Subcutaneous abdominal adipose tissue (tissue), 5 donors: ENCODE data around the gene KRT36.

Experiments
- H3K27ac ChIP-seq: one replicate; pipeline ENCODE4 v1.7.0; 2013; ENCODE audit warnings: low read depth, mild to moderate bottlenecking, inconsistent platforms, low read length, moderate library complexity
- H3K27me3 ChIP-seq, 5 donors: one replicate each; pipeline ENCODE4 v1.7.0; 2013; ENCODE audit warnings: low read length in 5 of 5, inconsistent platforms in 1 of 5; ENCODE audit not compliant: control insufficient read depth in 5 of 5, insufficient read depth in 4 of 5
- H3K36me3 ChIP-seq, 5 donors: one replicate each; pipeline ENCODE4 v1.7.0; 2013; ENCODE audit warnings: low read length in 5 of 5; ENCODE audit not compliant: control insufficient read depth in 5 of 5, insufficient read depth in 5 of 5
- H3K4me1 ChIP-seq, 5 donors: one replicate each; pipeline ENCODE4 v1.7.0; 2013; ENCODE audit warnings: low read length in 5 of 5, mild to moderate bottlenecking in 3 of 5, moderate library complexity in 1 of 5; ENCODE audit not compliant: control insufficient read depth in 5 of 5, insufficient read depth in 5 of 5
- H3K4me3 ChIP-seq, 5 donors: one replicate each; pipeline ENCODE4 v1.7.0; 2013; ENCODE audit warnings: low read length in 5 of 5, low read depth in 1 of 5
- H3K9ac ChIP-seq, 5 donors: one replicate each; pipeline ENCODE4 v1.7.0; 2013; ENCODE audit warnings: low read length in 5 of 5, mild to moderate bottlenecking in 4 of 5, moderate library complexity in 3 of 5
- H3K9me3 ChIP-seq, 5 donors: one replicate each; pipeline ENCODE4 v1.7.0; 2013; ENCODE audit warnings: low read length in 5 of 5; ENCODE audit not compliant: control insufficient read depth in 5 of 5
- donor health status: healthy.
- donor health status: healthy.
- donor health status: healthy.
- donor health status: healthy.
- donor health status: healthy.

Gene KRT36

GRCh38 chr17:41522301-41523224 lies 32.9 kb upstream of the KRT36 start:
- H3K4me3 ChIP-seq = no peak overlapping the region
- H3K36me3 ChIP-seq = no peaks in the 10 kb centered on the region
- no peak overlapping the region for H3K9ac ChIP-seq
- peaks cover 0 to 4% (median 3%) of the 10 kb centered on the region in 5 donors for H3K4me1 ChIP-seq
- H3K9me3 ChIP-seq = no peaks in the 10 kb centered on the region
- H3K27me3 ChIP-seq = peaks cover 13 to 36% (median 19%) of the 10 kb centered on the region in 5 donors
- H3K27ac ChIP-seq = no peak overlapping the region

- H3K9me3 ChIP-seq = no peaks in the 10 kb centered on the region
- no peaks in the 10 kb centered on the region for H3K4me1 ChIP-seq
- no peak overlapping the region for H3K4me3 ChIP-seq
- no peak overlapping the region for H3K27ac ChIP-seq
- H3K9ac ChIP-seq = no peak overlapping the region
- H3K27me3 ChIP-seq = peaks cover 5 to 28% (median 11%) of the 10 kb centered on the region in 5 donors
- no peaks in the 10 kb centered on the region for H3K36me3 ChIP-seq
These were observed 32.0 kb upstream of the KRT36 start for GRCh38 chr17:41521574-41522261.

- no peak overlapping the region for H3K27ac ChIP-seq
- no peak overlapping the region for H3K4me3 ChIP-seq
- no peaks in the 10 kb centered on the region for H3K9me3 ChIP-seq
- no peak overlapping the region for H3K9ac ChIP-seq
- H3K27me3 ChIP-seq = peaks cover 5 to 31% (median 15%) of the 10 kb centered on the region in 5 donors
- no peaks in the 10 kb centered on the region for H3K4me1 ChIP-seq
- no peaks in the 10 kb centered on the region for H3K36me3 ChIP-seq
These were observed 31.3 kb upstream of the KRT36 start for GRCh38 chr17:41520821-41521521.

- no peak overlapping the region for H3K9ac ChIP-seq
- H3K27ac ChIP-seq = no peak overlapping the region
- H3K4me3 ChIP-seq = no peak overlapping the region
- H3K9me3 ChIP-seq = no peaks in the 10 kb centered on the region
- H3K4me1 ChIP-seq = no peaks in the 10 kb centered on the region
- peaks cover 10 to 31% (median 18%) of the 10 kb centered on the region in 5 donors for H3K27me3 ChIP-seq
- H3K36me3 ChIP-seq = no peaks in the 10 kb centered on the region
These were observed 30.0 kb upstream of the KRT36 start for GRCh38 chr17:41519501-41520224.

- Histone ChIP-seq H3K9ac (no peak within 1 kb of the TSS), H3K4me3 (no peak within 1 kb of the TSS), H3K27ac (no peak within 1 kb of the TSS)
These were observed 29.2 kb upstream of the KRT36 start, which contains the start of gene KRT15 for GRCh38 chr17:41518789-41519449. KRT15 (minus strand) TSS chr17:41518890; CDS start chr17:41518827, 63 bp downstream.

GRCh38 chr17:41518031-41518430 lies 28.3 kb upstream of the KRT36 start:
- H3K27me3 ChIP-seq = peaks cover 10 to 31% (median 18%) of the 10 kb centered on the region in 5 donors

More at GRCh38 chr17:41518789-41519449, 29.2 kb upstream of the KRT36 start, which contains the start of gene KRT15:
- H3K36me3 ChIP-seq = no peaks in the 10 kb centered on the region
- peaks cover 10 to 31% (median 18%) of the 10 kb centered on the region in 5 donors for H3K27me3 ChIP-seq
- no peaks in the 10 kb centered on the region for H3K9me3 ChIP-seq
- H3K4me1 ChIP-seq = no peaks in the 10 kb centered on the region

GRCh38 chr17:41516830-41517283 lies 27.1 kb upstream of the KRT36 start:
- Histone ChIP-seq H3K9me3 (no peaks in the 10 kb centered on the region), H3K27me3 (peaks cover 10 to 22% (median 13%) of the 10 kb centered on the region in 5 donors), H3K4me3 (no peak overlapping the region), H3K4me1 (no peaks in the 10 kb centered on the region), H3K27ac (no peak overlapping the region), H3K36me3 (no peaks in the 10 kb centered on the region), H3K9ac (no peak overlapping the region)

More at GRCh38 chr17:41518031-41518430, 28.3 kb upstream of the KRT36 start:
- Histone ChIP-seq H3K36me3 (no peaks in the 10 kb centered on the region), H3K4me3 (no peak overlapping the region), H3K4me1 (no peaks in the 10 kb centered on the region), H3K27ac (no peak overlapping the region), H3K9ac (no peak overlapping the region), H3K9me3 (no peaks in the 10 kb centered on the region)

- Histone ChIP-seq H3K27me3 (peaks cover 10 to 19% (median 13%) of the 10 kb centered on the region in 5 donors), H3K9me3 (no peaks in the 10 kb centered on the region), H3K36me3 (no peaks in the 10 kb centered on the region), H3K27ac (no peak overlapping the region), H3K4me1 (no peaks in the 10 kb centered on the region), H3K9ac (no peak overlapping the region), H3K4me3 (no peak overlapping the region)
These were observed 26.6 kb upstream of the KRT36 start for GRCh38 chr17:41516147-41516829.
